HuH-7.5 (cell line): ENCODE data around the gene ZFR.
"Not testable (repeated sequence)": the region's sequence is repeated elsewhere in the genome, so short reads cannot be mapped to it uniquely, and the experiment has no call there.

Experiments
- DNase-seq: peaks from one replicate; pipeline ENCODE4 v3.0.0; 2011; ENCODE audit warnings: low spot score

The ZFR gene

GRCh38 chr5:32319926-32320543 lies 124.5 kb downstream of the ZFR start:
- DNase-seq = no peak

GRCh38 chr5:32319392-32319791 lies 125.1 kb downstream of the ZFR start:
- DNase-seq = no peak

GRCh38 chr5:32317041-32317440 lies 127.5 kb downstream of the ZFR start:
- DNase-seq = no peak

DNA sequence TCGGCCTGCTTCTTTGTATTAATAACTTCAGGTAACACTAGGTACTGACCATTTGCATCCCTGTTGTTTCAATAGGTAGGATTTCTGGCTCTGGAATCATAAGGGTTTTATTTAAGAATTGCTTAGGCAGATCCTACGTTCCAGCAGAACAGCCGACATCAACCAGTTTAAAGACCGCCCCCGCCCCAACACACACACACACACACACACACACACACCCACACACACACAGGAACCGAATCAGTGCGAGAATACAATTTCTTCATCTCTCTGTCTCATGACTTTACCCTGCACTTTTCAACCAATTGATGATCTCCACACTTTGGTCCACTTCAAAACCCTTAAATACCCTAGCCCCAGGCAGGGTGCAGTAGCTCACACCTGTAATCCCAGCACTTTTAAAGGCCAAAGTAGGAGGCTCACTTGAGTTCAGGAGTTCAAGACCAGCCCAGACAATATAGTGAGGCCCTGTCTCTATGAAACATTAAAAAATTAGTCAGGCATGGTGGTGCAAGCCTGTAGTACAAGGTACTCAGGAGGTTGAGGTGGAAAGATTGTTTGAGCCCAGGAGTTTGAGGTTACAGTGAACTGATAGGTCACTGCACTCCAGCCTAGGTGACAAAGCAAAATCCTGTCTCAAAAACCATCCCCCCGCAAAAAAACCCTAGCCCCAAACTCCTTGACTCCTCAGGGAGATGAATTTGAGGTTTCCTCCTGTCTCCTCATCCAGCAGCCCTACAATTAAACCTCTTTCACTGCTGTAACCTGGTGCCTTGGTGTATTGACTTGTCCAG lies 129.1 kb downstream of the ZFR start:
- DNase-seq = no peak

DNA sequence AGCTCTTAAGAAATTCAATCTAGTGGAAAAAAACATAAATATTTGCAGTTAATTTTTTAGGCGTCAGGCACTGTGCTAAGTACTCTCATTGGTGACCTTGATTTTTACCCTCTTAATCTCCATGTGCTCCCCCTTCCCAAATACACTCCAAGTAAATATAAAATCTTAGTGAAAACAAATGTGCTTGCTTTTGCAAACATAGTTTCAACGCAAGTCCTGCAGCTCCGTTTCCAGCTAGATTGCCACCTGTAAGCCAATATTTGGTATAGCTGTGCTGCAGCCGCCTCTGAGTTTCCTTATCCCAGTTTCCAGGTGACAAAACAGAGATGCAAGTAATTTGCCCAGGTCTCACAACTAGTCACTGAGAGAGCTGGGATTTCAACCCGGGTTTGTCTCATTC lies 129.9 kb downstream of the ZFR start:
- no peak for DNase-seq

GRCh38 chr5:32314152-32314488 lies 130.4 kb downstream of the ZFR start:
- DNase-seq = not testable (repeated sequence)

- DNase-seq = peak; percentile 94
These were observed 131.8 kb downstream of the ZFR start, which contains the start of gene MTMR12 for GRCh38 chr5:32312595-32313332. MTMR12 (minus strand) TSS chr5:32312939; CDS start chr5:32312838, 101 bp downstream.

GRCh38 chr5:32312197-32312594 lies 132.3 kb downstream of the ZFR start:
- peak; percentile 47 for DNase-seq

DNA sequence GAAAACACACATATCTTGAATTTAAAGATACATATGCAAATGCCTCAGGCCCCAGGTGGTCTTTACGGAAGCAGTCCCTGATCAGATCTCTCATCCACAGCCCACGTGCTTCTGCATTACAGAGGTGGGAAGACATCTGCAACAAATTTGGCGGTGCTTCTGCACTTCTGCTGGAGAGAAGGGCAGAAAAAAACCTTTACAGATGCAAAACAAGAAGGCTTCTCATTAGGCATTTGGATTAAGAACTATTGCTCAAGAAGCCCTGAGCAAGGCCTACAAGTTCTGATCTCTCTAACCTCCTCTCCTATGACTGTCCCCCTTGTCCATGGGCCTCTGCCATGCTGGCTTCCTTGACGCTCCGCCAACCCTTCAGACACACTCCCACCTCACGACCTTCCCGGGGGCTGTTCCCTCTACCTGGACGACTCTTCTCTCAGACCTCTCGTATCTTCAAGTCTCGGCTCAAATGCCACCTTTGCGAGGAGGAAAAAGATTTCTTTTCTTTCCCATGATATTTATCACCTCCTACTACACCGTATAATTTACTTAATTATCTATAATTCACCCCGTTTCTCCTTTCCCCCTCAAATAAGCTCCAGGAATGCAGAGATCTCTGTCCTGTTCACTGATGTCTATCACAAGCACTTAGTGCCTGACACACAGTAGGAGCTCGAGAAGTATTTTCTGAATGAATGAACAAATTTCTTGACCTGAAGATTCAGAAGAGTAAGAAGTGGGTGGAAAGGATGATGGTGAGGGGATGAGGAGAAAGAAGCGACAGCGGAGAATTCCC lies 132.9 kb downstream of the ZFR start:
- DNase-seq = no peak

GRCh38 chr5:32309761-32310160 lies 134.8 kb downstream of the ZFR start:
- DNase-seq = no peak

DNA sequence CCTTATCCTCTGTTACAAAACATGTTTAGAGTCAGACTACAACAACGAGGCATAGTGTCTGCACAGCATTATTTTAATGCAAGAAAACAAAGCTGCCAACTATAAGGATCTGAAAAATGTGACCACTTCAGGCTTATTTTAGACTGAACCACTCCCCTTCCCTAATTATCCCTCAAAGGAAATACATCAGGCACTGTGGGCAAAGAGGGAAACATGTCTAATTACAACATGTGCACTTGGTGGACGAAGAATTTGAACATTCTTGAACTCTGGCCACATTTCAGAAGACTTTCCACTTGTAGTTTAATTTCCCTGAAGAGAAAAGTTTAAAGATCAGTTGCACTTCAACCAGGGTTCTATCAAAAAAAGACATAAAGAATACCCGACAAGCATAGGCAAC lies 135.6 kb downstream of the ZFR start:
- no peak for DNase-seq

- no peak for DNase-seq
These were observed 136.8 kb downstream of the ZFR start for GRCh38 chr5:32307769-32308194.

DNA sequence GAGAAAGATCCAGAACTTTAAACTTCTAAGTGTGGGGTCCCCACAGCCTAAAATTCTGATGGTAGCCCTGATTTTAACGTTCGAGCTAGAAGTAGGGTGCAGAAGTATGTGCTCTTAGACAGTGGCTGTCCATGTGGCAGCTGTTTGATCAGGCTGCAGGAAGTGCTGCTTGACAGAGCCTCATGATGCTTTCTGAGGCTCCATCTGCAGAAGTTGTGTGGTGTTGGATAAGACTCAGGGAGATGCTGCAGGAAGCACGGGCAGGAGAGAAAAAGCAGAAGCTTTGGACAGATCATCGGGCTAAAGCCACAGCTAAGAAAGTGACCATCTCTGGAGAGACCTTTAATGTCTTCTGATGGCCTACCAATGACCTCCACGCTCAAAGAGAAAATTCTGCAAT lies 139.9 kb downstream of the ZFR start:
- DNase-seq = no peak
